K562 (cell line): Measurements from ENCODE around the gene RBM20. TPM values are rescaled to one million over a fixed set of nuclear protein-coding genes. Genes with fewer than 3 reads are reported as not detected.

Experiments
- ATF1 ChIP-seq, 2 experiments: fragments of 450-650 bp in 1 of 2; IDR thresholded peaks; 2 replicates each; pipeline ENCODE4 v1.6.1; 2016; ENCODE audit warnings: missing compliant biosample characterization in 1 of 2, missing genetic modification characterization in 1 of 2
- CREBBP ChIP-seq: IDR thresholded peaks from one replicate; pipeline ENCODE4 v1.6.1; 2012; ENCODE audit warnings: low read depth, mild to moderate bottlenecking, control low read depth, inconsistent platforms, low read length
- ESRRA ChIP-seq: fragments of 450-650 bp; IDR thresholded peaks from 2 replicates; pipeline ENCODE4 v1.6.1; 2014; ENCODE audit warnings: low read depth, mild to moderate bottlenecking, moderate library complexity, borderline replicate concordance
- ETV5 ChIP-seq: sonication (generic); formaldehyde crosslinking; IDR thresholded peaks from 2 replicates; pipeline ENCODE4 v1.4.0; 2020; ENCODE audit warnings: low read depth, mild to moderate bottlenecking, missing genetic modification reagents
- EWSR1 ChIP-seq: fragments of 450-650 bp; IDR thresholded peaks from 2 replicates; pipeline ENCODE4 v1.6.1; 2018; ENCODE audit warnings: borderline replicate concordance, mild to moderate bottlenecking, low read depth, moderate library complexity; ENCODE audit not compliant: partially characterized antibody
- GATAD2A ChIP-seq: fragments of 450-650 bp; IDR thresholded peaks from 2 replicates; pipeline ENCODE4 v1.6.1; 2017
- HDAC8 ChIP-seq: fragments of 450-650 bp; IDR thresholded peaks from 2 replicates; pipeline ENCODE4 v1.6.1; 2016; ENCODE audit warnings: mild to moderate bottlenecking, missing genetic modification characterization, moderate library complexity, missing compliant biosample characterization
- KLF16 ChIP-seq: IDR thresholded peaks from 2 replicates; pipeline ENCODE4 v1.6.1; 2016; ENCODE audit warnings: antibody characterized with exemption
- MIER1 ChIP-seq: fragments of 450-650 bp; IDR thresholded peaks from 2 replicates; pipeline ENCODE4 v1.6.1; 2016; ENCODE audit warnings: antibody characterized with exemption, mild to moderate bottlenecking, low read depth
- MNT ChIP-seq, 2 experiments: fragments of 450-650 bp; conservative IDR thresholded peaks; 2 replicates each; pipeline ENCODE4 v1.6.1; 2017; ENCODE audit warnings: mild to moderate bottlenecking in 2 of 2, moderate library complexity in 2 of 2
- MTA2 ChIP-seq: fragments of 450-650 bp; IDR thresholded peaks from 2 replicates; pipeline ENCODE4 v1.6.1; 2016; ENCODE audit warnings: low read depth
- POLR3G ChIP-seq: IDR thresholded peaks from 2 replicates; pipeline ENCODE4 v1.6.1; 2011; ENCODE audit not compliant: insufficient read length, insufficient replicate concordance; ENCODE audit errors: extremely low read depth
- PTRF ChIP-seq: fragments of 450-650 bp; IDR thresholded peaks from 2 replicates; pipeline ENCODE4 v1.6.1; 2016; ENCODE audit warnings: mild to moderate bottlenecking, missing genetic modification characterization, missing compliant biosample characterization
- STAG1 ChIP-seq: sonication (generic); formaldehyde crosslinking; IDR thresholded peaks from 2 replicates; pipeline ENCODE4 v1.5.0; 2020; ENCODE audit warnings: missing genetic modification reagents, borderline replicate concordance
- TBP ChIP-seq: optimal IDR thresholded peaks from 2 replicates; pipeline ENCODE3; 2011; ENCODE audit warnings: low read depth, low read length, improper control_type of control experiment
- THRAP3 ChIP-seq: fragments of 450-650 bp; IDR thresholded peaks from 2 replicates; pipeline ENCODE4 v1.6.1; 2016; ENCODE audit warnings: mild to moderate bottlenecking, inconsistent platforms, borderline replicate concordance
- TSC22D4 ChIP-seq: fragments of 450-650 bp; IDR thresholded peaks from 2 replicates; pipeline ENCODE4 v1.6.1; 2016; ENCODE audit warnings: missing genetic modification characterization, missing biosample characterization, control low read depth
- U2AF2 ChIP-seq: fragments of 200-400 bp; formaldehyde crosslinking; optimal IDR thresholded peaks from 2 replicates; pipeline ENCODE3; 2017; ENCODE audit warnings: low read depth, mild to moderate bottlenecking, low read length
- ZNF696 ChIP-seq: fragments of 250-450 bp; sonication (Bioruptor Pico); conservative IDR thresholded peaks from 2 replicates; pipeline ENCODE4 v1.4.0; 2020; ENCODE audit warnings: mild to moderate bottlenecking, moderate library complexity
- polyA plus RNA-seq, 8 experiments: library from polyadenylated mRNA; depleted of rRNA in 4 of 8; stranded (reverse) in 5 of 8; unstranded in 3 of 8; fragments of >200 nt; fragmentation: Nextera tagmentation in 2 of 8; fragmentation: Illumina TruSeq in 1 of 8; extraction: Ambion mirVana in 2 of 8; extraction: Trizol in 1 of 8; gene quantifications; 2 replicates each; pipeline versions ENCODE4 v1.2.1 to v1.2.3, GENCODE V29; 2011 to 2014; ENCODE audit warnings: inconsistent platforms in 1 of 8, missing spikeins in 1 of 8
- total RNA-seq, 7 experiments: library from RNA; depleted of rRNA in 6 of 7; stranded (reverse); fragments of >200 nt in 6 of 7; fragmentation: Illumina TruSeq in 2 of 7; extraction: Trizol in 2 of 7; gene quantifications; 2 replicates each; pipeline versions ENCODE4 v1.2.1 to v1.2.3, GENCODE V29; 2011 to 2021; ENCODE audit warnings: low replicate concordance in 1 of 7
- TF ChIP-seq, protein P1 (sequence below), 2 experiments: fragments of 450-650 bp in 1 of 2; IDR thresholded peaks; 2 replicates each; pipeline ENCODE4 v1.6.1; 2011 to 2017; ENCODE audit warnings: low read depth in 2 of 2, antibody characterized with exemption in 1 of 2, borderline replicate concordance in 1 of 2, low read length in 1 of 2, mild to moderate bottlenecking in 1 of 2, mixed read lengths in 1 of 2; ENCODE audit not compliant: control insufficient read depth in 1 of 2
- TF ChIP-seq, protein P2 (sequence below): fragments of 200-400 bp; formaldehyde crosslinking; IDR thresholded peaks from 2 replicates; pipeline ENCODE4 v1.6.1; 2017; ENCODE audit warnings: mild to moderate bottlenecking, low read depth, low read length, moderate library complexity

RBM20 gene
- total and polyA plus RNA-seq, 9 of the 15 experiments (the other 6 are each of a cell fraction or from before 2014, with no cell fraction given): 0.63 to 5.7 (median 3.2) TPM

- TF ChIP-seq, protein P1, sequence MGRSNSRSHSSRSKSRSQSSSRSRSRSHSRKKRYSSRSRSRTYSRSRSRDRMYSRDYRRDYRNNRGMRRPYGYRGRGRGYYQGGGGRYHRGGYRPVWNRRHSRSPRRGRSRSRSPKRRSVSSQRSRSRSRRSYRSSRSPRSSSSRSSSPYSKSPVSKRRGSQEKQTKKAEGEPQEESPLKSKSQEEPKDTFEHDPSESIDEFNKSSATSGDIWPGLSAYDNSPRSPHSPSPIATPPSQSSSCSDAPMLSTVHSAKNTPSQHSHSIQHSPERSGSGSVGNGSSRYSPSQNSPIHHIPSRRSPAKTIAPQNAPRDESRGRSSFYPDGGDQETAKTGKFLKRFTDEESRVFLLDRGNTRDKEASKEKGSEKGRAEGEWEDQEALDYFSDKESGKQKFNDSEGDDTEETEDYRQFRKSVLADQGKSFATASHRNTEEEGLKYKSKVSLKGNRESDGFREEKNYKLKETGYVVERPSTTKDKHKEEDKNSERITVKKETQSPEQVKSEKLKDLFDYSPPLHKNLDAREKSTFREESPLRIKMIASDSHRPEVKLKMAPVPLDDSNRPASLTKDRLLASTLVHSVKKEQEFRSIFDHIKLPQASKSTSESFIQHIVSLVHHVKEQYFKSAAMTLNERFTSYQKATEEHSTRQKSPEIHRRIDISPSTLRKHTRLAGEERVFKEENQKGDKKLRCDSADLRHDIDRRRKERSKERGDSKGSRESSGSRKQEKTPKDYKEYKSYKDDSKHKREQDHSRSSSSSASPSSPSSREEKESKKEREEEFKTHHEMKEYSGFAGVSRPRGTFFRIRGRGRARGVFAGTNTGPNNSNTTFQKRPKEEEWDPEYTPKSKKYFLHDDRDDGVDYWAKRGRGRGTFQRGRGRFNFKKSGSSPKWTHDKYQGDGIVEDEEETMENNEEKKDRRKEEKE (IDR thresholded peaks at IDR 0.05; ENCODE audit: borderline replicate concordance in 1 of 2, control insufficient read depth in 1 of 2, low read depth in 2 of 2, low read length in 1 of 2): no peak
- TF ChIP-seq, protein P2, sequence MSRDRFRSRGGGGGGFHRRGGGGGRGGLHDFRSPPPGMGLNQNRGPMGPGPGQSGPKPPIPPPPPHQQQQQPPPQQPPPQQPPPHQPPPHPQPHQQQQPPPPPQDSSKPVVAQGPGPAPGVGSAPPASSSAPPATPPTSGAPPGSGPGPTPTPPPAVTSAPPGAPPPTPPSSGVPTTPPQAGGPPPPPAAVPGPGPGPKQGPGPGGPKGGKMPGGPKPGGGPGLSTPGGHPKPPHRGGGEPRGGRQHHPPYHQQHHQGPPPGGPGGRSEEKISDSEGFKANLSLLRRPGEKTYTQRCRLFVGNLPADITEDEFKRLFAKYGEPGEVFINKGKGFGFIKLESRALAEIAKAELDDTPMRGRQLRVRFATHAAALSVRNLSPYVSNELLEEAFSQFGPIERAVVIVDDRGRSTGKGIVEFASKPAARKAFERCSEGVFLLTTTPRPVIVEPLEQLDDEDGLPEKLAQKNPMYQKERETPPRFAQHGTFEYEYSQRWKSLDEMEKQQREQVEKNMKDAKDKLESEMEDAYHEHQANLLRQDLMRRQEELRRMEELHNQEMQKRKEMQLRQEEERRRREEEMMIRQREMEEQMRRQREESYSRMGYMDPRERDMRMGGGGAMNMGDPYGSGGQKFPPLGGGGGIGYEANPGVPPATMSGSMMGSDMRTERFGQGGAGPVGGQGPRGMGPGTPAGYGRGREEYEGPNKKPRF: no peak
- TF ChIP-seq STAG1 (CRISPR knock-in tag): no peak
- no peak for TF ChIP-seq TSC22D4 (tag)
- no peak for TF ChIP-seq HDAC8
- no peak for TF ChIP-seq MIER1
- TF ChIP-seq TBP: no peak
- no peak for TF ChIP-seq ZNF696
- no peak for TF ChIP-seq POLR3G
- no peak for TF ChIP-seq PTRF (tag)
- TF ChIP-seq U2AF2: no peak
- no peak for TF ChIP-seq ATF1 (CRISPR knock-in tag; IDR thresholded peaks at IDR 0.05)
- TF ChIP-seq ATF1 (tag; IDR thresholded peaks at IDR 0.05): no peak
- no peak for TF ChIP-seq CREBBP
- TF ChIP-seq MTA2: no peak
- no peak; the same call in 1 of the 2 replicates for TF ChIP-seq ESRRA
- no peak for TF ChIP-seq KLF16
- TF ChIP-seq GATAD2A: no peak
- no peak for TF ChIP-seq MNT (conservative IDR thresholded peaks at IDR 0.05)
- no peak for TF ChIP-seq EWSR1
- TF ChIP-seq THRAP3: no peak
- TF ChIP-seq ETV5 (CRISPR knock-in tag): no peak
Measured at GRCh38 chr10:110885932-110886674, 242.0 kb downstream of the RBM20 start (continued).
